Brain microvascular endothelial cell (primary cell): ENCODE results near the gene MORF4L2.
A peak's percentile ranks its signal among the peaks of the same experiment; 100 is the strongest.

Source experiments
- DNase-seq: peaks from one replicate; pipeline ENCODE4 v3.0.0-alpha.2; 2020
- H3K27ac ChIP-seq: fragments of 250-450 bp; sonication (Bioruptor Pico); 2 replicates; pipeline ENCODE4 v1.5.1; 2020; ENCODE audit warnings: mild to moderate bottlenecking, moderate library complexity
- H3K27me3 ChIP-seq: fragments of 250-450 bp; sonication (Bioruptor Pico); replicated peaks from 2 replicates; pipeline ENCODE4 v1.5.1; 2020; ENCODE audit warnings: mild to moderate bottlenecking
- H3K36me3 ChIP-seq: fragments of 250-450 bp; sonication (Bioruptor Pico); replicated peaks from 2 replicates; pipeline ENCODE4 v1.5.1; 2020; ENCODE audit warnings: mild to moderate bottlenecking
- H3K4me3 ChIP-seq: 2 replicates; pipeline ENCODE4 v1.5.1; 2011; ENCODE audit warnings: low read depth, mild to moderate bottlenecking, control low read depth, low read length, moderate library complexity
- CTCF ChIP-seq: IDR thresholded peaks from 2 replicates; pipeline ENCODE4 v1.5.1; 2011; ENCODE audit warnings: low read depth, mild to moderate bottlenecking, moderate library complexity, low read length, control low read depth, inconsistent platforms; ENCODE audit errors: missing control alignments
- in situ Hi-C: cut with HindIII; loops from 2 replicates; pipeline ENCODE4 v1.10.0; 2017; ENCODE audit warnings: low sequenced_read_pairs, low pct_ligation_motif_present

MORF4L2 gene

DNA sequence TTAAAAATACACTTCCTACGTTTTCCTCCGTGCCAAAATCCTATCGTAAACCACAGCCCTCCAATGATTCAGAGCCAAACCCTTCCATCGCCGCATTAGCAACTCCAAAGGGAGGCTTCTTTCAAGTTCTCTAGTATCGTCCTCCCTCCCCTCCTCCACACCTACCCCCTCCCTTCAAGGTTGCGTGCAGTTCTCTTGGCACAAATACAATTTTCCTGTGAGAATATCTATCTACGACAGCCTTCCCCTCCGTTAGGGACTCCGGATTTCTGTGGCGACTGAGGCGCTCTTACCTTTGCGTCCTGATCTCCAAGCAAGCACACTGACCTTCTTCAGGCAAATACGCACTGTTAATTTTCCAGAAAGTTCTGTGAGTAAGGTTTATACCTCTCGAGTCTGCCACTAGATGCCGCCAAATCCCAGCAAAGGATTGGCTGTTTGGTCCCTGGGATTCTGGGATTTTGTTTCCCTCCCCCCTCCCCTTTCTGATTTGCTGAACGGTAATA is 1.2 kb upstream of the MORF4L2 start:
- H3K4me3 ChIP-seq = peak overlapping the region; percentile 59
- H3K36me3 ChIP-seq = peaks cover 17% of the 10 kb centered on the region
- peak; percentile 78 for TF ChIP-seq CTCF
- H3K27me3 ChIP-seq = no peaks in the 10 kb centered on the region
- DNase-seq = peak; percentile 65
- in situ Hi-C loops = no loop called here
- peak overlapping the region; percentile 99 for H3K27ac ChIP-seq

DNA sequence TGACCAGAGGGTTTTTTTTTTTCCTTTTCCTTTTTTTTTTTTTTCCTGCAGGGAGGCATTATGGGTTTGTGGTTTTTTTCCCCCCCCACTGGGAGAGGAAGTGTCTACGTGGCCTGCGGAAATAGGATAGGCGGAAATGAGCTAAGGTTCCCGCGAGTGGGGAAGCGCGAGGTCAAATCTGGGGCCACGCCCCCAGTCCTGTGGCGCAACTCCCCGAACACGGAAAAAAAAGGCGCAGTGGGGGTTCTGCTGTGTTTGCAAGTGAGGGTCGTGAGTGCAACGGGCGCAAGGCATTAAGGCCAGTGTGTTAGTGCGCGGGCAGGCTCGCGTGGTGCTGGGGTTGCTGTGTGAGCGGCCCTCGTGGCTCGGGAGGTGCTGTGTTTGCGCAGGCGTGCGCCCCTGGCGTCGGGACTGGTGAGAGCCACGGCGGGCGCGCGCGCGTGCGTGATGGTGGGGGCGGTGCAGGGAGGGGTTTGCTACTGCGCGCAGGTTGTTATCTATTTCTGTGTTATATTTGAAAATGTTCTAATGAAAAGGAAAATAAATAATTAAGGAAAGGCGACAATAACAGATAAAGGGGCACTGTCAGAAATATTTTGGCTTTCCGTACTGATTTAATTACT is 685 bp upstream of the MORF4L2 start:
- peak; percentile 44 for TF ChIP-seq CTCF
- Histone ChIP-seq H3K4me3 (peak overlapping the region; percentile 59), H3K27ac (peak overlapping the region; percentile 99), H3K27me3 (no peaks in the 10 kb centered on the region), H3K36me3 (peaks cover 17% of the 10 kb centered on the region)
- peak; percentile 69 for DNase-seq
- in situ Hi-C loops = no loop called here

DNA sequence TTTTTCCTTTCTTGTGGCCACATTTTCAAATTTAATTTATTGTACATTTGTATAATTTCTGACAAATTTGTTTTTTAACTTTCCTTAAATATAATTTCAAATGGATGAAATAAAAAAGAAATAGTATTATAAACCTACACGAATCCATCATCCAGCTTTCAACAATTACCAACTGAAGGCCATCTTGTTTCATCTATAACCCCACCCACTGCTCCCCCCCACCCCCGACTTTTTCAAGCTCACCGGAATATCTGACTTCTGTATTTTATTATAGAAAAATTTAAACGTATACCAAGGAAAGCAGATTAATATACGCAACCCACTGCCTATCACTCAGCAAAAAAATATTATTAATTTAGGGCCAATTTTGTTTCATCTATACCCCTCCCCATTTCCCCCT is 1.1 kb downstream of the MORF4L2 start:
- Histone ChIP-seq H3K4me3 (peak overlapping the region; percentile 77), H3K27me3 (no peaks in the 10 kb centered on the region), H3K27ac (peak overlapping the region; percentile 87), H3K36me3 (peaks cover 25% of the 10 kb centered on the region)
- TF ChIP-seq CTCF = no peak
- peak; percentile 6 for DNase-seq
- in situ Hi-C loops = no loop called here

GRCh38 chrX:103681443-103681842 is 5.1 kb downstream of the MORF4L2 start:
- H3K4me3 ChIP-seq = no peak overlapping the region
- no peaks in the 10 kb centered on the region for H3K27me3 ChIP-seq
- no peak overlapping the region for H3K27ac ChIP-seq
- TF ChIP-seq CTCF = no peak
- peaks cover 54% of the 10 kb centered on the region for H3K36me3 ChIP-seq
- DNase-seq = no peak
- in situ Hi-C loops = no loop called here

DNA sequence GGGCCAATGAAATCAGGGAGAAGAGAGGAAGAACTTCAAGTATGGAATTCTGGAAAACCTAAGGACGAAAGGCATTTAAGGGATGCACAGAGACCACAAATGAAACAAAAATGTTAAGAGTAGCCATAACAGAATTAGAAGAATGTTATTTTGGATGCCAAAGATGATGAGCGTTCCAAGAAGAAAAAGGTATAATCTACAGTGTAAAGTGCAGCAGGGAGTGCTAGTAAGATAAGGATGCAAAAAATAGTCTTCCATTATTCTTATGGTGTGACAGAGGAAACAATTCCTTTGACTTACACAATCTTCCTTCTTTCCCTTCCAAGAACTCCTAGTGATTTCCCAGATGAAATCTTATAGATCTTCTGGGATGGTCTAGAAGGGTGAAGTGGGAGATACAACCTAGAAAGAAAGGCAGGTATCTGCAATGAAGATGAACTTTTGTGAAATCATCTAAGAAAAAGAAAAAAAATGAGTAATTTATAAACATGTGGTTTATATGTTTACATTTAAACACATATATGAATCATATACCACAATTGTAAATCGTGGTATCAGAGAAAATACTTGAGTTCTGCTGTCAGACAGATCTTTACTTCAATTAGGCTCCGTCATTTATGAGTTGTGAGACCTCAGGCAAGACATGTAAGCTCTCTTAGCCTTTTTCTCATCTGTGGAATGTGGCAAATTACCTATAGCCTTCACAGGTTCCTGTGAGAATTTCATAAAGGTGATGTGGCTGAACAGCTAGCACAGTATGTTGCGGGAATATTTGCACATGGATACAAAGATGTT is 8.1 kb downstream of the MORF4L2 start:
- Histone ChIP-seq H3K4me3 (no peak overlapping the region), H3K36me3 (peaks cover 48% of the 10 kb centered on the region), H3K27me3 (no peaks in the 10 kb centered on the region), H3K27ac (no peak overlapping the region)
- in situ Hi-C loops = no loop called here
- TF ChIP-seq CTCF = no peak
- DNase-seq = no peak
